ENCODE measurements around the gene GIMAP5.

GIMAP5 gene

GRCh38 chr7:150735596-150736358, 1.4 kb upstream of the GIMAP5 start:
- DNase-seq (ENCODE audit: low read depth), result no peak

DNA sequence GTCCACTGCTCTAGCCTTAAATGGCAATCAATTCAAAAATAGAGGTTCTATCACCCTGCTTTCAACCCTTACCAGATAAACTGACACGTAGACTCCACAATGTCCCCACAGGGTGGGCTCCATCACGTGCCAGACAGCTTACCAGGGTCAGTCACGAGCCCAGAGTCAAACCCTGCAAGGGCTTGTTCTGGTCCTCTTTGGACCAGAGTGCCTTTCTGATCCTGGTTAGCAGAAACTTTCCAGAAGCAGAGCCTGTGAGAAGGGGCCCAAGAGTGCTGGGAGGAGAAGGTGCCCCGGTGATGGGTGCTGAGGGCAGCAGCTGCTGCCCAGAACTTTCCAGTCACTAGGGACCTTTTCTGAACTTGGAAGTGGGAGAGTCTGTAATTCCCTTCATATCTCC, 354 bp upstream of the GIMAP5 start:
- no peak for DNase-seq (ENCODE audit: low read depth)

GRCh38 chr7:150738092-150738491, 874 bp downstream of the GIMAP5 start:
- no peak for DNase-seq (ENCODE audit: low read depth)

DNA sequence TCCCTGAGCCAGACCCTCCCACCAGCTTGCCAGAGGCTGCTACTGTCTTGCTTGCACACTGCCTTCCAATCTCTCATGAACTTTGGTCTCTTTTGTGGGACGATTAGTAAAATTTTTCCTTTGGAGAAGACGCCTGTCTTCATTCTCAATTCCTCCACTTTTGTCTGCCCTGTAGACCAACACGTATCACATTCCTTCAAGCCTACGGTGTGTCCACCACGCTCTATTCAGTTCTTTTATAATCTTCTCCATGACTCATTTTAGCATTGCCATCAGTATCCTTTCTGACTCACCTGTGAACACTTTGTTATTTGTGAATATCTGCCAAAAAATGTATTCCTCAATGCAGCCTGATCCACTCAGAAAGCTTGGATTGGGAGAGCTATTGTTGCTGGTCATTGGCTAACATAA, 1.4 kb downstream of the GIMAP5 start:
- DNase-seq (ENCODE audit: low read depth), result no peak

DNA sequence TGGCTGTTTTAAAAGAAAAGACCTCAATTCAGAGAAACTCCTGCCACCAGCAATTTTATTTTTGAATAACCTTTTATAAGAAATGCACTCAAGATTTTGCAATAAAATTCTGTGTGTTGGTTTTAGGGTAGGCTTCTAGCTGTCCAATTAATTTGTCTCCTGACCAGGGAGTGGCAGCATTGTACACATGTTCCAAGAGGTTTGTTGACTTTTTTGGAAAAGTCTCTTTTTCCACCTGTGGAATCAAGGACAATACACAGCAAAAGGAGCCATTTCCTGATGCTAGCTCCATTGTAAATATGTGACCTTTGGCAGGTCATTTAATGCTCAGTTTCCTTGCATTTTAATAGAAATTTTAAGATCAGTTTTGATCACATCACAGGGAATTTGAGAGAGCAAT, 1.8 kb downstream of the GIMAP5 start:
- DNase-seq (ENCODE audit: low read depth), result no peak

- DNase-seq (ENCODE audit: low read depth), result no peak
Observed at GRCh38 chr7:150740053-150740452, 2.8 kb downstream of the GIMAP5 start.

GRCh38 chr7:150742286-150742968, 5.2 kb downstream of the GIMAP5 start:
- no peak for DNase-seq (ENCODE audit: low read depth)

DNA sequence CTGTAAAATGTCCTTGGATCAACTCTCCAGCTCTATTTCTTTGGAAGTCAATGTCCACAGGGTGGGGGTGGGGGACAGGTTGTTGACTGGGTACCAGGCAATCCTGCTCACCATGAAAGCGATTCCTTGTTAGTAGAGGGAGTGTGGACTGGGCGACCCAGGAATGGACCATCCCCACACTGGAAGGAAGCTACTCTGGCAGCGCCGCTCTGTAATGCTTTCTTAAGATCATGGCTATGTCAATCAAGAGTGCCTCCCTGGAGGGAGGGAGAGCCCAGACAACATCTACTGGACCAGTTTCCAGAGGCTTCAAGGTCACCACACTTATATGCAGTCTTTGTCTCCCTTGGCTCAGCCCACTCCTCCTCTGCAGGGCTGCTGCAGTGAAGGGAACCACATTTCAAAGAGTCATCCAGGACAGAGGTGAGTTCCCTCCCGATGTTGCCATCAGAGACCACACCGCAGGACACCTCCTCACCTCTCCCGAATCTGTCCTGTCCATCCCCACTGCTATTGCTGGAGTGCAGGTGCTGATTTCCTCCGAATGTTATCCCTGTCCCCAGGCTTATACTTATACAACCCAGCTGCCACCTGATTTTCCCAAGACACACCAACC, 6.9 kb downstream of the GIMAP5 start:
- no peak for DNase-seq (ENCODE audit: low read depth)

DNA sequence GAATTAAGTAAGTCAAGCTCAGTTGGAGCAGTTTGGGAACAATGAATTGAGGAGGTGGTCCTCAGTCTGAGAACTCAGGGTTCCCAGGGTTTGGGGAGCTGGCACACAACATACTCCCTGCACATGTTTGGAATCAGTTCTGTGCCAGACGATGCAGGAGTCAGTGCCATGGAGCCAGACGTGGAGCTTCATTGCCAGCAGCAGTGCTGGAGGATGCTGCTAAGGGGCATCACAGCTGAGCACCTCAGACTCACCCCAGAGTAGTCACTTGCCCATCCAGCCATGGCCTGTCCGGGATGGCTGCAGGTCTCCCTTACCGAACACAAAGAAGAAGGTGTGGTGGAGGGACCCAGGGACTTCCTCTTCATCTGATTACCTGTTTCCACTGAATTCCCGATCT, 7.9 kb downstream of the GIMAP5 start:
- no peak for DNase-seq (ENCODE audit: low read depth)

- DNase-seq (ENCODE audit: low read depth), result no peak
Observed at GRCh38 chr7:150745876-150746275, 8.7 kb downstream of the GIMAP5 start.

DNA sequence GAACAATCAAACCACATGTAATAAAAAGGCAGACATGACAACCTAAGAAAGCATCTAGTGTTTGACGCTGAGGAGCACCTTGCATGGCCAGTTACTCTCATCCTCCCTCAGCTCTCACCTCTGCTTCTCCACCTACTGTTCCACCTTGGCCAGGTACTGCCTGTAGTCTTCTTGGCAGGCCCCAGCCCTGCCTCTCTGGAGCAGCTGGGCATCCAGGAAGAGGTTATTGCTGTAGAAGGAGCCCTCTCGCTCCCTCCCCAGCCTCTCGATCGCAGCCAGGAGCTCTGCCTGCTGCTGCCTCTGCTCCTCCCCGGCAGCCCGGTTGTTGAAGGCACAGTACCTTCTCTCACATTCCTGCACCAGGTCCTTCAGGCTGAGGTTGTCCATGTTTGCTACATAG, 9.7 kb downstream of the GIMAP5 start:
- DNase-seq (ENCODE audit: low read depth), result no peak

DNA sequence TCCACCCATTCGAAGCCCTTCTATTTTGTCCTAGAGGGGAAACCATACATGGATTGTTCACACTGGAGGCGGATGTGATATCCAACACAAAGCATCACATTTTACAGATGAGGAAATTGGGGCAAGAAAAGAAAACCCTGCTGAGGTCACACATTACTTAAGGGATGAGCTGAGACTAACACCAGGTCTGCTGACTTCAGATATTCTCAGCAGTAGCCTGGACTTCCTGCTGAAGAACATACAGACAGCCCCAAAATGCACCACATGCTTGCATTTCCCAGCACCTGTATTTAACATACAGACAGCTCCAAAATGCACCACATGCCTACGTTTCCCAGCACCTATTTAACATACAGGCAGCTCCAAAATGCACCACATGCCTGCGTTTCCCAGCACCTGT, 11.2 kb downstream of the GIMAP5 start:
- no peak for DNase-seq (ENCODE audit: low read depth)

DNA sequence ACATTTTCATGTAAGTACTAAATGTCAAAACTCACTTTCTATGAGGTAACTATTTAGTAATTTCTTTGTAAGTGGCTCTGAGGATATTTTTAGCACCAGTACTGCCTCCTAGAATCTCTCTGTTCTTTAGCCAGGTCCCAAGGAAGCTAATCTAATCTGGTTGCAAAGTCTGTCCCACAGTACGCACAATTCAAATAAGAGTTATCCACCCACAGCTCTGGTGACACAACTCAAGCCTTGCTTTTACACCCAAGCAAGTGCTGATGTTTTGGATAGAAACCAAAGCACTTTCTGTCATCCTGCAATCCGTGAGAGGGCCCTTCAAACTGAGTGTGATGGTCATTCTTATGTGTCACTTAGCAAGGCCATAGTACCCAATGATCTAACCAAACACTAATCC, 14.5 kb downstream of the GIMAP5 start:
- DNase-seq (ENCODE audit: low read depth), result no peak

- no peak for DNase-seq (ENCODE audit: low read depth)
Observed at GRCh38 chr7:150753239-150753638, 16.0 kb downstream of the GIMAP5 start.

DNA sequence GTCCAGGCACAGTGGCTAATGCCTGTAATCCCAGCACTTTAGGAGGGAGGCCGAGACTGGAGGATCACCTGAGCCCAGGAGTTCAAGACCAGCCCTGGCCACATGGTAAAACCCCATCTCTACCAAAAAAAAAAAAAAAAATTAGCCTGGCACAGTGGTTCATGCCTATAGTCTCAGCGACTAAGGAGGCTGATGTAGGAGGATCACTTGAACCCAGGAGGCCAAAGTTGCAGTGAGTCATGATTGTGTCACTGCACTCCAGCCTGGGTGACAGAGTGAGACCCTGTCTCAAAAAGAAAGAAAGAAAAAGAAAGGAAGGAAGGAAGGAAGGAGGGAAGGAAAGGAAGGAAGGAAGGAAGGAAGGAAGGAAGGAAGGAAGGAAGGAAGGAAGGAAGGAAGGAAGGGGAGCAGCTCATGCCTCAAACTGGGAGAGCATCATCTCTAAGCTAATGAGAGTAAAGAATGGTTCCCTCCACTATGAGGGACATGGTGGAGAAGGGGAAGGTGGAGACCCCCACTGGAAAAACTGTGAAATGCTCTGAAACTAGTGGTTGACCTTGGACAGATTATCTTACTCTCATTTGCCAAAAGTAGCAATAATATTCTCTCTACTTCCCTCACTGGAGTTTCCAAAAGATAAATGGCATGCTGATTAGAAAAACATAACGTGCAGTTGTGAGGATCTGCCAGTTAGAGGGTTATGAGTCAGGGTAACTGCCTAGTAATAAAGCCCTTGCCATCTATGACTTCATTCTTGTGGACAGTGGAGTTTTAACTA, 16.8 kb downstream of the GIMAP5 start:
- DNase-seq (ENCODE audit: low read depth), result no peak

DNA sequence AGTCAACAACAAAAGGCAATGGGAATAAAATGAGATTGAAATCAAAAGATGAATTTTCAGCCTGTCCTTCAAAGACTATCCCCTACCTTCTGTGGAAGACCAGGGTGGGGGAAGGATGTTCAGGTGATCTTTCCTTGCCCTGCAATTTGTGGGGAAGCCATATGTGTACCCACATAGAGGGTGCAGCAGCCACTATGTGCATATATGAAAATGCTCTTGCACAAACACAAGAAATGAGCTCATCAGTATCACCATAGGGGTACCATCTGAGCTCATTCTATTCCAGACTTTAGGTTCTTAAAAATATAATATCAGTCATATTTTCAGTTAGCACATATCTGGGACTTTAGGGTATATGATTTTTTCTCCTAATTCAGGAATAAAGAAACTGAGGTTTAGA, 17.7 kb downstream of the GIMAP5 start:
- no peak for DNase-seq (ENCODE audit: low read depth)

DNA sequence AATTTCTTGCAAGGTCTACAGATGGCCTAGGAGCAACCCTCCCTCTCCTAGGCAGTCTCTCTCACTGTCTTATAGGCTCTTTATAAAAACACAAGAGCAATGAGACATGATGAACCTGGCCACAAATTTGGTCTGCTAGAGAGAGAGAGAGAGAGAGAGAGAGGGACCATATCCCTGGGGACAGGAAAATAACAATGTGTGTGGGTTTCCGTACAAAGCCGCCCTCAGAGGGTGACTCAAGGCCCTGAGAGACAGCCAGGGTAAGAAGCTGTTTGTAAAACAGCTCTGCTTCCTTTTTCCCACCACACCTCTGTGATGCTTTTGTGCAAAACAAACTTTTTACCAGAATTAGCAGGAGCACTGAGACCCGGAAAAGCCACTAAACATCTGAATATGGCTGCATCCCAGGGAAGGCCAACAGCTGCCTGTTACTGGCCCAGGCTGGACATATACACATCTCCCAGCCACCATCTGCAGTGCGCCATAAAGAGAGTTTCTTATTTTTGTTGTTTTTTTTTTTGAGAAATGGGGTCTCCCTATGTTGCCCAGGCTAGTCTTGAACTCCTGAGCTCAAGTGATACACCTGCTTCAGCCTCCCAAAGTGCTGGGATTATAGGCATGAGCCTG, 18.4 kb downstream of the GIMAP5 start:
- no peak for DNase-seq (ENCODE audit: low read depth)

DNA sequence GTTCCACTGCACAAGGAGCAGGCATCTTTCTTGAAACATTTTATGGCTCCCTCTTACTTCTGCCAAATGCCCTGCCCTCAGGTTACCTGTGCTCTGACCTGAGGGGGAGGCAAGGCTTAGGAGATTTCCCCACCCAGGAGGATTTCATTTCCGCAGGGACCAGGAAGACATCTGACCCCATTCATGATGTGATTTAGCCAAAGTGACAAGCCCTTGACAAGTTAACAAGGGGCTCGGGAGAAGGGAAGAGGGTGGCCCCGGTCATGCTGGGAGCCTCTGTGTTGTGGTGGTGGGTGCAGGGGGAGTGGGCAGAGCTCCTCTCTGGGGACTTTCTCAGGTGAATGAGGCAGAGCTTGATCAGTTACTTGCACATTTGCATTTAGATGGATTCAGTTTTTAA, 18.9 kb downstream of the GIMAP5 start:
- DNase-seq (ENCODE audit: low read depth), result no peak

- DNase-seq (ENCODE audit: low read depth), result no peak
Observed at GRCh38 chr7:150756858-150757257, 19.6 kb downstream of the GIMAP5 start.

GRCh38 chr7:150759479-150759878, 22.3 kb downstream of the GIMAP5 start:
- DNase-seq (ENCODE audit: low read depth), result no peak

DNA sequence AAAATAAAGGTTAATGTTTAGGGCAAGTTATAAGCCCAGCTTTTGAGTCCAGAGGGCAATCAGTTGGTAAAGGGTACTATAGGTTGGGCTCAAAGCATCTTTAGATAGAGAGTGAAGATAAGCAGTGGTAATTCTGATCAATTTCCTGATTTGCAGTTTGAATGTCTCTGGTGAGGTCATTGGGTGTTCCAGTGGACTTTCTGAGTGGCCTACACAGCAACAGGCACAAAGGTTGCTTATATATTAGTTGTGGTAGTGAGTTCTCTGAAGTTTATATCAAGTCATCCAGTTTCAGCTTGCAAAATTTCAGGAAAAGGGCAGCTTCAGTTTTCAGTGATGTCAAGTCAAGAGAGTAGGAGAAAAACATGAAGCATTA, 29.1 kb downstream of the GIMAP5 start:
- no peak for DNase-seq (ENCODE audit: low read depth)

- no peak for DNase-seq (ENCODE audit: low read depth)
Observed at GRCh38 chr7:150769768-150770167, 32.5 kb downstream of the GIMAP5 start.

All from CMK (cell line).